ENCODE results near the gene MTHFD1L.

MTHFD1L gene

GRCh38 chr6:150866991-150867501 lies 1.5 kb downstream of the MTHFD1L start:
- Histone ChIP-seq H3K36me3 (ENCODE audit: insufficient read depth, low read length) (no peaks in the 10 kb centered on the region), H3K9ac (ENCODE audit: low read depth, low read length) (peak overlapping the region; percentile 97), H3K4me2 (ENCODE audit: low read length) (peak overlapping the region; percentile 81), H3K27me3 (ENCODE audit: control insufficient read depth, insufficient read depth, low read length) (no peaks in the 10 kb centered on the region), H3K4me1 (ENCODE audit: control insufficient read depth, insufficient read depth, low read length) (peaks cover 13% of the 10 kb centered on the region), H3K9me3 (replicated peaks; ENCODE audit: low read length) (no peaks in the 10 kb centered on the region), H3K4me3 (ENCODE audit: low read length) (peak overlapping the region; percentile 79)

- H3K9me3 ChIP-seq (replicated peaks; ENCODE audit: low read length): no peaks in the 10 kb centered on the region
- no peak overlapping the region for H3K9ac ChIP-seq (ENCODE audit: low read depth, low read length)
- peaks cover 4% of the 10 kb centered on the region for H3K36me3 ChIP-seq (ENCODE audit: insufficient read depth, low read length)
- no peak overlapping the region for H3K4me2 ChIP-seq (ENCODE audit: low read length)
- no peaks in the 10 kb centered on the region for H3K27me3 ChIP-seq (ENCODE audit: control insufficient read depth, insufficient read depth, low read length)
- H3K4me3 ChIP-seq (ENCODE audit: low read length): no peak overlapping the region
- H3K4me1 ChIP-seq (ENCODE audit: control insufficient read depth, insufficient read depth, low read length): peaks cover 13% of the 10 kb centered on the region
These were observed 3.3 kb downstream of the MTHFD1L start for GRCh38 chr6:150868759-150869158.

- Histone ChIP-seq H3K9me3 (replicated peaks; ENCODE audit: low read length) (no peaks in the 10 kb centered on the region), H3K27me3 (ENCODE audit: control insufficient read depth, insufficient read depth, low read length) (no peaks in the 10 kb centered on the region), H3K36me3 (ENCODE audit: insufficient read depth, low read length) (peaks cover 15% of the 10 kb centered on the region), H3K9ac (ENCODE audit: low read depth, low read length) (no peak overlapping the region), H3K4me2 (ENCODE audit: low read length) (no peak overlapping the region), H3K4me3 (ENCODE audit: low read length) (no peak overlapping the region), H3K4me1 (ENCODE audit: control insufficient read depth, insufficient read depth, low read length) (peaks cover 8% of the 10 kb centered on the region)
These were observed 8.7 kb downstream of the MTHFD1L start for GRCh38 chr6:150874179-150874578.

GRCh38 chr6:150875841-150876240 lies 10.3 kb downstream of the MTHFD1L start:
- Histone ChIP-seq H3K36me3 (ENCODE audit: insufficient read depth, low read length) (peaks cover 19% of the 10 kb centered on the region), H3K27me3 (ENCODE audit: control insufficient read depth, insufficient read depth, low read length) (no peaks in the 10 kb centered on the region), H3K9ac (ENCODE audit: low read depth, low read length) (no peak overlapping the region), H3K4me1 (ENCODE audit: control insufficient read depth, insufficient read depth, low read length) (peaks cover 8% of the 10 kb centered on the region), H3K4me2 (ENCODE audit: low read length) (no peak overlapping the region), H3K4me3 (ENCODE audit: low read length) (no peak overlapping the region), H3K9me3 (replicated peaks; ENCODE audit: low read length) (no peaks in the 10 kb centered on the region)

- no peak overlapping the region for H3K9ac ChIP-seq (ENCODE audit: low read depth, low read length)
- H3K4me1 ChIP-seq (ENCODE audit: control insufficient read depth, insufficient read depth, low read length): peaks cover 11% of the 10 kb centered on the region
- H3K4me2 ChIP-seq (ENCODE audit: low read length): no peak overlapping the region
- no peaks in the 10 kb centered on the region for H3K9me3 ChIP-seq (replicated peaks; ENCODE audit: low read length)
- H3K36me3 ChIP-seq (ENCODE audit: insufficient read depth, low read length): peaks cover 19% of the 10 kb centered on the region
- H3K4me3 ChIP-seq (ENCODE audit: low read length): no peak overlapping the region
- no peaks in the 10 kb centered on the region for H3K27me3 ChIP-seq (ENCODE audit: control insufficient read depth, insufficient read depth, low read length)
These were observed 11.1 kb downstream of the MTHFD1L start for GRCh38 chr6:150876598-150876997.

GRCh38 chr6:150877928-150878327 lies 12.4 kb downstream of the MTHFD1L start:
- Histone ChIP-seq H3K27me3 (ENCODE audit: control insufficient read depth, insufficient read depth, low read length) (no peaks in the 10 kb centered on the region), H3K9ac (ENCODE audit: low read depth, low read length) (no peak overlapping the region), H3K4me2 (ENCODE audit: low read length) (no peak overlapping the region), H3K4me1 (ENCODE audit: control insufficient read depth, insufficient read depth, low read length) (peaks cover 22% of the 10 kb centered on the region), H3K4me3 (ENCODE audit: low read length) (no peak overlapping the region), H3K36me3 (ENCODE audit: insufficient read depth, low read length) (peaks cover 15% of the 10 kb centered on the region), H3K9me3 (replicated peaks; ENCODE audit: low read length) (no peaks in the 10 kb centered on the region)

- H3K9ac ChIP-seq (ENCODE audit: low read depth, low read length): no peak overlapping the region
- peaks cover 19% of the 10 kb centered on the region for H3K36me3 ChIP-seq (ENCODE audit: insufficient read depth, low read length)
- peaks cover 22% of the 10 kb centered on the region for H3K4me1 ChIP-seq (ENCODE audit: control insufficient read depth, insufficient read depth, low read length)
- H3K4me2 ChIP-seq (ENCODE audit: low read length): no peak overlapping the region
- H3K9me3 ChIP-seq (replicated peaks; ENCODE audit: low read length): no peaks in the 10 kb centered on the region
- no peak overlapping the region for H3K4me3 ChIP-seq (ENCODE audit: low read length)
- H3K27me3 ChIP-seq (ENCODE audit: control insufficient read depth, insufficient read depth, low read length): no peaks in the 10 kb centered on the region
These were observed 13.1 kb downstream of the MTHFD1L start for GRCh38 chr6:150878347-150879213.

GRCh38 chr6:150880336-150880735 lies 14.8 kb downstream of the MTHFD1L start:
- Histone ChIP-seq H3K36me3 (ENCODE audit: insufficient read depth, low read length) (peaks cover 30% of the 10 kb centered on the region), H3K9me3 (replicated peaks; ENCODE audit: low read length) (no peaks in the 10 kb centered on the region), H3K9ac (ENCODE audit: low read depth, low read length) (no peak overlapping the region), H3K27me3 (ENCODE audit: control insufficient read depth, insufficient read depth, low read length) (no peaks in the 10 kb centered on the region), H3K4me3 (ENCODE audit: low read length) (no peak overlapping the region), H3K4me2 (ENCODE audit: low read length) (no peak overlapping the region), H3K4me1 (ENCODE audit: control insufficient read depth, insufficient read depth, low read length) (peaks cover 22% of the 10 kb centered on the region)

- H3K4me1 ChIP-seq (ENCODE audit: control insufficient read depth, insufficient read depth, low read length): peaks cover 14% of the 10 kb centered on the region
- no peak overlapping the region for H3K4me3 ChIP-seq (ENCODE audit: low read length)
- no peaks in the 10 kb centered on the region for H3K9me3 ChIP-seq (replicated peaks; ENCODE audit: low read length)
- peaks cover 39% of the 10 kb centered on the region for H3K36me3 ChIP-seq (ENCODE audit: insufficient read depth, low read length)
- H3K27me3 ChIP-seq (ENCODE audit: control insufficient read depth, insufficient read depth, low read length): no peaks in the 10 kb centered on the region
- H3K9ac ChIP-seq (ENCODE audit: low read depth, low read length): peak overlapping the region; percentile 72
- peak overlapping the region; percentile 39 for H3K4me2 ChIP-seq (ENCODE audit: low read length)
These were observed 16.5 kb downstream of the MTHFD1L start for GRCh38 chr6:150881911-150882481.

GRCh38 chr6:150883521-150883920 lies 18.0 kb downstream of the MTHFD1L start:
- Histone ChIP-seq H3K9ac (ENCODE audit: low read depth, low read length) (no peak overlapping the region), H3K27me3 (ENCODE audit: control insufficient read depth, insufficient read depth, low read length) (no peaks in the 10 kb centered on the region), H3K4me3 (ENCODE audit: low read length) (no peak overlapping the region), H3K4me1 (ENCODE audit: control insufficient read depth, insufficient read depth, low read length) (peaks cover 14% of the 10 kb centered on the region), H3K9me3 (replicated peaks; ENCODE audit: low read length) (no peaks in the 10 kb centered on the region), H3K4me2 (ENCODE audit: low read length) (no peak overlapping the region), H3K36me3 (ENCODE audit: insufficient read depth, low read length) (peaks cover 48% of the 10 kb centered on the region)

- Histone ChIP-seq H3K4me1 (ENCODE audit: control insufficient read depth, insufficient read depth, low read length) (peaks cover 14% of the 10 kb centered on the region), H3K36me3 (ENCODE audit: insufficient read depth, low read length) (peaks cover 47% of the 10 kb centered on the region), H3K9ac (ENCODE audit: low read depth, low read length) (no peak overlapping the region), H3K9me3 (replicated peaks; ENCODE audit: low read length) (no peaks in the 10 kb centered on the region), H3K4me2 (ENCODE audit: low read length) (no peak overlapping the region), H3K4me3 (ENCODE audit: low read length) (no peak overlapping the region), H3K27me3 (ENCODE audit: control insufficient read depth, insufficient read depth, low read length) (no peaks in the 10 kb centered on the region)
These were observed 20.7 kb downstream of the MTHFD1L start for GRCh38 chr6:150886155-150886554.

Data from skeletal muscle satellite cell (primary cell).